ENCODE results near the gene GPATCH3.
"Not testable (repeated sequence)": the region's sequence is repeated elsewhere in the genome, so short reads cannot be mapped to it uniquely, and the experiment has no call there.

GPATCH3 gene

DNA sequence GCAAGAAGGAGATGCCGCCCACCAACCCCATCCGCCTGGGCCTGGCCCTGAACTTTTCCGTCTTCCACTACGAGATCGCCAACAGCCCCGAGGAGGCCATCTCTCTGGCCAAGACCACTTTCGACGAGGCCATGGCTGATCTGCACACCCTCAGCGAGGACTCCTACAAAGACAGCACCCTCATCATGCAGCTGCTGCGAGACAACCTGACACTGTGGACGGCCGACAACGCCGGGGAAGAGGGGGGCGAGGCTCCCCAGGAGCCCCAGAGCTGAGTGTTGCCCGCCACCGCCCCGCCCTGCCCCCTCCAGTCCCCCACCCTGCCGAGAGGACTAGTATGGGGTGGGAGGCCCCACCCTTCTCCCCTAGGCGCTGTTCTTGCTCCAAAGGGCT lies 36.6 kb downstream of the GPATCH3 start:
- no peak for DNase-seq (ENCODE audit: low spot score)

DNA sequence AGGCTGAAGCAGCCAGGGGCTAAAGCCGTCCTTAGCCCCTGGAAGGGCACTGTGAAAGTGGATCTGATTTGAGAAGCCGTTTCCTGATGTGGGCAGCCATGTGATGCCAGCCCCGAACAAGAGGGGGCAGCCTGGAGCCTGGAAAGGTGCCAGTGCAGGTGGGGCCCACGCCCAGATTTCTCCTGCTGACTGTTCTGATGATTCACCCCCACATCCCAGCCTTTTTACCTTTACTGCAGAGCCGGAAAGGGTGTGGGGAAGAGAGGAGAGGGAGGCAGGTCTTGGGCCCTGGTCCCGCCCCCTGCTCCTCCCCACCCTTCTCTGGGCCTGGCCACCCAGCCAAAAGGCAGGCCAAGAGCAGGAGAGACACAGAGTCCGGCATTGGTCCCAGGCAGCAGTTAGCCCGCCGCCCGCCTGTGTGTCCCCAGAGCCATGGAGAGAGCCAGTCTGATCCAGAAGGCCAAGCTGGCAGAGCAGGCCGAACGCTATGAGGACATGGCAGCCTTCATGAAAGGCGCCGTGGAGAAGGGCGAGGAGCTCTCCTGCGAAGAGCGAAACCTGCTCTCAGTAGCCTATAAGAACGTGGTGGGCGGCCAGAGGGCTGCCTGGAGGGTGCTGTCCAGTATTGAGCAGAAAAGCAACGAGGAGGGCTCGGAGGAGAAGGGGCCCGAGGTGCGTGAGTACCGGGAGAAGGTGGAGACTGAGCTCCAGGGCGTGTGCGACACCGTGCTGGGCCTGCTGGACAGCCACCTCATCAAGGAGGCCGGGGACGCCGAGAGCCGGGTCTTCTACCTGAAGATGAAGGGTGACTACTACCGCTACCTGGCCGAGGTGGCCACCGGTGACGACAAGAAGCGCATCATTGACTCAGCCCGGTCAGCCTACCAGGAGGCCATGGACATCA lies 37.2 kb downstream of the GPATCH3 start, which contains the start of gene SFN:
Gene SFN (plus strand): TSS at position 369 of the 904 bp plus-strand sequence. CDS start 64 bp downstream, at position 433.
- DNase-seq (ENCODE audit: low spot score): peak; percentile 74

DNA sequence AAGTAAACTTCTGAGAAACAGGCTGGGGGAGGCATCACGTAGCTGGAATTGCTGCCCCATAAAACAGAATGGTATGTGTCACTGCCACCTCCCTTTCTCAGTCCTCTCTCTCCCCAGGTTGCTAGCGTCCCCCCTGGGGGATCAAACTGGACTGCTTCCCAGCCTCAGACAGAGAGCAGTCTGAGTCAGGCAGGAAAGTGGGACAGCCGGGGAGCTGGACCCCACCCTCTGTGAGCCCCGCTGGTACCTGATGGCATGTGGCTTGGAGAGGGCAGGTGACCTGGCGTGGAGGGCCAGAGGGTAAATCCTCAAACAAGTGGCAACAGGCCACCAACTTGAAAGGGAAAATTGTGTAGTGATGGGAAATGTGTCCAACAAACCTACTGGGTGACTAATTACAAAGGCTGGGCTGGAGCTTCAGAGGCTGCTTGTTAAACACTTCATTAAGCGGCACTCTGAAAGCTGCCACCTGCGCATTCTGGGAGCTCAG lies 38.3 kb downstream of the GPATCH3 start:
- no peak for DNase-seq (ENCODE audit: low spot score)

DNA sequence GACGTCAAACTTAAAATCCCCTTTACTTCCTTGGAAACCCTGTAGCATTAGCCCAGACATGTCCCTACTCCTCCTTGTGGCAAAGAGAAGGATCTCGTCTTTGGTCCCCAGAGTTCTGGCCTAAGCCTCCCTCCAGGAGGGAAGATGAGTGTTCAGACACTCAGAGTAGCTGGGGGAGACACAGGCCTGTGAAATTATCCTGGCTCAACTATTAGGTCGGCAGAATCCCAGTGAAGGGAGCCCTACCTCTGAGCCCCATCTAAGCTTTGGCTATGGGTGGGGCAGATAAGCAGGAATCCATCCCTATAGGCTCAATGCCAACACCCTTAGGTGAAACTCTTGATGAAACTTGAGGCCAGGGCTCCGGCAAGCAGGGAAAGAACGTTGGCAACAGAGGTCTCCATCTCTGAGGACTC lies 39.0 kb downstream of the GPATCH3 start:
- no peak for DNase-seq (ENCODE audit: low spot score)

DNA sequence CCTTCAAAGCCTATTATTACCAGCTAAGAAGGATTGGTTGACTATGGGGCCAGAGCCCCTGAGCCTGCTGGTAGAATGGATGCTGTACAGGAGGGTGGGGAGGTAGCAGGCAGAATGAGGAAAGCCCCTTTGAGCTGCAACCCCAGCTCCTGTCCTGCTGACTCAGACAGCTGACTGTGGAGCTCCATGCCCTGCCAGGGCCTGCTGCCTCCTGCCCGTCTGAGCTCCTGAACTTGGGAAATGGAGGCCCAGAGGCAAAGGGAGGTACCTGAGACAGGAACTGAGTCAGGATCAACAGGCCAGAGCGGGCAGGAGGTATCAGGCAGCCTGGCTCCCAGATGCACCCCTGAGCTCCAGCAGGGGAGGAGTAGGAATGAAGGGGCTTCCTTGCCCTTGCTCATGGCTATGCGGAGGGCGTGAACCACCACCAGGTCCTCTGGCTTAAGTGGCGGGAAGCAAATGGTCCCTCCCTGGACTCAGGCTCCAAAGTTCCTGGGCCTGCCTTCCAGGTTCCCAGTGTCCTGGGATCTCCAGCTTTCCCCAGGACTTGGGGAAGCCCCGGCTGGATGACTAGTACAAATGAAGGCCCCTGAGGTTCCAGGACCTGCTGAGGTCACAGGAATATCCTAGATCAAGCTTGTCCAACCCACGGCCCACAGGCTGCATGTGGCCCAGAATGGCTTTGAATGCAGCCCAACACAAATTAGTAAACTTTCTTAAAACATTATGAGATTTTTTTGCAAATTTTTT lies 41.2 kb downstream of the GPATCH3 start:
- DNase-seq (ENCODE audit: low spot score): no peak

DNA sequence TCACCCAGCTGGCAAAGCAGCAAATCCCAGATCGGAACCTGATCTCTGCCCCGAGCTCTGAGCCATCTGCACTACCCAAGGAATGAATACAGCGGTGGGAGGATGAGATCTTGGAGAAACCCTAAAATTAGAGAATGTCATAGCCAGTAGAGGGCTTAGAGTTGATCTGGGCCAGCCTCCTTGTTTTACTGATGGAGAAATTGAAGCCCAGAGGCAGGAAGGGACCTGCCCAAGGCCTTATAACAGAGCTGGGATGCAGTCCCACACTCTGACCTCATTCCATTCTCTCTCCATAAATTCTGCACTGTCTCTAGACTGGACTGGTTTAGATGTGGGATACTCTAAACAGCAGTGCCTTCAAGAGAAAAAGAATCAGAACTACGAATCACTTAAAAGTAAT lies 42.1 kb downstream of the GPATCH3 start:
- DNase-seq (ENCODE audit: low spot score): no peak

DNA sequence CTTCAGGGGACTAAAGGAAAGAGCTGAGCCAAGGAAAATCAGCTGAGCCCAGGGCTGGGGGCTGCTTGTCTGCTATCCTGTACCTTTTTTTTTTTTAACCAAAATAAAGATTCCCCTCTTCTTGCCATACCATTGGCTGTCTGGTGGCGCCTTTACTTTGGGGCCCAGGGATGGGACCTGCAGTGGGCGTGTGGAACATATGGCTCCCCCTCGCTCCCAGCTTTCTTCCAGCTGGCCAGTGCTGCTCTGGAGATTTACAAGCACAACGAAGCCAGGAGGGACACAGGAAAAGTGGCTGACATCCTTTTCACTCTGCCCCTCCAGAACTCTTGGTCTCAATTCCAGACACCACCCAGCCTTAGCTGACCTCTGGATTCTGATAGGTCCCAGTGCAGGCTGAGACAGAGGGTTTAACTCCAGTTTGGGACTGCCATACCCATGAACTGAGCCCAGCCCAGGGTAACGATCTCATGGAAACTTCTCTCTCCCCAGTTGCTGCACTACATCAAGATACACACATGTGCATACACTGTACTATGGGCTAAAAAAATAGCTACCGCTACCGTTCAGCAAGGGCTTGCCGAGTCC lies 42.7 kb downstream of the GPATCH3 start:
- DNase-seq (ENCODE audit: low spot score): no peak

DNA sequence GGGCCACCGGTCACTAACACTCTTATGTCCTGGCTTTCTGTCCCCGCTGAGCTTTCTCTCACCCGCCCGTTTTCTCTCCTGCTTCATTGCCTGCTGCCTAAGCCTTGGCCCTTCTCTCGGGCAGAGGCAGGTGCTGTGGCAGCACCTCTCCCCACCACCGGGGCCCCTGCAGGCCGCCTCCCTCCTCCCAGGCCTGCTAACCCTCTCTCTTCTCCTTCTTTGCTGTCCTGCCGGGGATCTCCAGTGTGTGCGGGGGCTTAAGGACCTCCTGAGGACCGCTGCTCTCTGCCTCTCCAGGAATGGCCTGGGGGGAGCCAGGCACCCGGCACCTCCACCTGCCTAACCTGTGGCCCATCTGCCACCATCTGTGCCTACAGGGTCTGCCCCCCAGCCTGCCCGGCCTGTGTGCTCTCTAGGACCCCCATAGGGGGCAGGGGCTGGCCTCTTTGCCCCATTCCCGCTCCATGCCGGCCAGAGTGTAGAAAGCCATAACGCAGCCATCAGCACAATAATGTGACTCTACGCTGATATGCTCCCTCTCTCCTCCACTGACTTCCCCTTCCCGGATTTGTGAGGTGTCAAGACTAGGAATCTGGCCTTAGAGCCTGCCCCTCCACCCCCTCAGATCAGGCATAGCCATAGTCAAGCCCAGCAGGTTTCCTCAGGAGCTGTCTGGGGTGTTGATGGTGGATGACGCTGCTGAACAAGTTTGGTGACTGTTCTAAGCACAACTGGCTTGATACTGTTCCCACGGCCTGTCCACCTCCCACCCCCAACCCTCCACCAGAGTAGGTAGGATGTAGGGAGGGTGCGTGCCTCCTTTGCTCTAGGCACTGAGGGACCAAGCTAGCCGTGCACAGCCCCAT lies 43.4 kb downstream of the GPATCH3 start:
- DNase-seq (ENCODE audit: low spot score): no peak

DNA sequence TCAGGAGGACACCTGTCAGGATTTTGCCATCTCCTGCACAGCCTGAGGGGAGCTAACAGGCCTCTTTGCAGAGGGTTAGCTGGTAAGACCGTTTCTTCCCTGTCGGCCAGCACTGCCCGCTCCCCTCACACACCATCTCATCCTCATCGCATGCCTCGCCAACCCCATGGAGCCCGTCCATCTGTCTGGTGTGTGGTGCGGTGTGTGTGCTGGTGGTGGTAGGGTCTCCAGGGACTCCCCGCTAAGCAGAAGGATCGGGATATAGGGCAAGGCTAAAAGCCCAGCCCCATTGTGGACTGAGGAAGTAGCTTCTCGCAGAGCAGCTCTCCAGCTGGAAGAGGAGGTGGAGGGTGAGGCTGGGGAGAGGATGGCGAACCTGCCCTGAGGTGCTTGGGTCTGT lies 44.1 kb downstream of the GPATCH3 start:
- no peak for DNase-seq (ENCODE audit: low spot score)

DNA sequence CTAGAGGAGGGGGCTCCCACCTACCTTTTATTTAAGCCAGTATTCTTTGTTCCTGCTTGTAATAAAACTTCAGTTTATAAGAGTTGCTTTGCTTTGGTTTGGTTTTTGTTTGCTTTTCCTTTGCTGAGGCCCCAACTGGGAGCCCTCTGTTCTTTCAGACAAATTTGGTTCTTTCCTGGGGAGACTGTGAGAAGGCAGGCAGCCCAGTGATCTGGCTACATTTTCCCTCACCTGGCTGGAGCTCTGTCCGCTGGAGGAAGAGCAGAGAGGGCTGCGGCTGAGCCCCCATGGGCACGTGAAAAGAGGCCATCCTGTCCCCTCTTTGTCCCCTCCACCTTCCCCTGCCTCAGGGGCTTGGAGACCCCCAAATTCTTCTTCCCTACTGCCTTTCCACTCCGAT lies 44.6 kb downstream of the GPATCH3 start:
- DNase-seq (ENCODE audit: low spot score): no peak

DNA sequence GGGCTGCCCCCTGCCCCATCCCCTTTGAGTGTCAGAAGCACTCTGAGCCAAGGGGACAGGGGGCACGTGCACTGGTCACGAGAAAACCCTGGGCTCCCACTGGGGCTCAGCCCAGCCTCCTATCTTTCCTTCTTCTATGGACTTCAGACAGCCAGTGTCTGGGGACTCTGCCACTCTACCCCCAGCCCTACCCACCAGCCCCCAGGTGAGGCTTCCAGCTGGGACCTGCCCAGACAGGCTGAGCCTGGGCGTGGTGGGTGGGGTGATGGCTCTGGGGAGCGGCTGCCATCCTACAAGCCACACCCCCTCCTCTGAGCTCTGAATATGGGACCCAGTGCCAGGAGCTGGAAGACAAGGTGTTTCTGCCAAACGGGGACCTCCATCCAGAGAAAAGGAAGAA lies 45.4 kb downstream of the GPATCH3 start:
- DNase-seq (ENCODE audit: low spot score): no peak

DNA sequence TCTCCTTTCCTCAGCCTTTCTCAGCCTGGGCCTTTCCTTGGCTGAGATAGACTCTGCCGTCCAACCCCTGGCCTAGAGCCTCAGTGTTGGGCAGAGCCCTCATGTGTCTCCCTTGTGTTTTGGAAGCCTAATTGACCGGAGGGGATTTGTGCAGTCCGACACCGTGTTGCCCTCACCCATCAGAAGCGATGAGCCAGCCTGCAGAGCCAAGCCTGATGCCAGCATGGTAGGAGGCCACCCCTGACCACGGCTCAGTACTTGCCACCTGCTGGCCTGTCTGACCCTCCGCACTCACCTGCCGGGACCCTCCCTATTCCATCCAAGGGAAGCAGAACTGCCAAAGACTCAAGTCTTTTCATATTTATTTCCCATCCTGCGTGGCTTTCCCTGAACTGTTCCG lies 46.7 kb downstream of the GPATCH3 start:
- no peak for DNase-seq (ENCODE audit: low spot score)

DNA sequence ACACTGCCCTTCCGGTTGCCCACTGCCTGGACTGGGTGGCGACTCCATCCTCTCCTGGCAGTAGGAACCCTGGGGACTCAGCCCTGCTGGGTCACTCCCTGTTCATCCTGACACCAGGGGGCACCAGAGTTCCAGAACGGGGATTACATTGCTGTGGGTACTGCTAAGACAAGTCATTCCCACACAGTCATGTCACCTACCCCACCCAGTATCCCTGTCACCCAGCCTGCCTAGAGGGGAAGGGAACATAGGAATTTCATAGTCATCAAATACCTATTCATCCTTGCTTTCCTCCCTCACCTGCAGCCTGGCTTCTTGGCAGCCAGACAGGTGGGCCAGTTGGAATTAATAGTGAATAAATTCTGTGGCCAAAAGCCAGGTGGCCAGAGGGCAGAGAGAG lies 47.1 kb downstream of the GPATCH3 start:
- DNase-seq (ENCODE audit: low spot score): peak; percentile 90

DNA sequence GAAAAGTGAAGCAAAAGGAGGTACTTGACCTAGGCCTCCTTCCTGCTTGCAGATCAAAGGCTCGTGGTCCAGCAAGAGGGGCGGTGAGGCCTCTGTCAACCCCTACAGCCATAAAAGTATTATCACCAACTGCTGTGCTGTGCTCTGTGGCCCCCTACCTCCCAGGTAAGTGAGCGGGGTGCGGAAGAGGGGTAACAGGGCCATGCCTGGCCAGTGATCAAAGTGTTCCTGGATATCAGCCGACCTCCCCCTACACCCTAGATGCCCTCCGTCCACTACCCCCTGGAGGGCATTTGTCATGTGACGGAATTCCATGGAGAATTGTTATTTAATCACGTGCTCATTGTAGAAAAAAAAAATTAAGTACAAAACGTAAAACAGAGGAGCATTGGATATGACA lies 47.6 kb downstream of the GPATCH3 start:
- no peak for DNase-seq (ENCODE audit: low spot score)

DNA sequence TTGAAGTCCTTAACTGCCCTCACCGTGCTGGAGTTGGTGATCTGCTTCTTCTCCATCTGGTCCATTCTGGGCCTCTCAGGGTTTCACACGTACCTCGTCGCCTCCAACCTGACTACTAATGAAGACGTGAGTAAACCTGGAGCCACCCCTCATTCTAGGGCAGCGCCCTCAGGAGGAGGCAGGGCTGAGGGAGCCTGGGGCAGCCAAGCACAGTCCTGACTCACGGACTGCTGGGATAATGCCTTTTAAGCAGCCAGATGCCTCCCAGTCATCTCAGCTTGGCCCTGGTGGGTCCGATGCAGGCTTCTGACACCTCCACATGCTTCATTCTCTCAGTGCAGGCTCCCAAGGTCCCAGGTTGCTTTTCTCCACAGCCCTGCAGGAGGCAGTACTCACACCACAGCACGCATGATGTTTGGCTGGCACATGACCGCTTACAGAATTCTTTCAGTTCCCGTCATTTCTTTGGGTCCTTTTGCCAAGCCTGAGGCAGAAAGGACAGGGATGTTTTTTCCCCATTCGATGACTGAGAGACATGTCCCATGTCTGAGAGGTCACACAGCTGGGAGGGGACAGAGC lies 49.1 kb downstream of the GPATCH3 start:
- no peak for DNase-seq (ENCODE audit: low spot score)

DNA sequence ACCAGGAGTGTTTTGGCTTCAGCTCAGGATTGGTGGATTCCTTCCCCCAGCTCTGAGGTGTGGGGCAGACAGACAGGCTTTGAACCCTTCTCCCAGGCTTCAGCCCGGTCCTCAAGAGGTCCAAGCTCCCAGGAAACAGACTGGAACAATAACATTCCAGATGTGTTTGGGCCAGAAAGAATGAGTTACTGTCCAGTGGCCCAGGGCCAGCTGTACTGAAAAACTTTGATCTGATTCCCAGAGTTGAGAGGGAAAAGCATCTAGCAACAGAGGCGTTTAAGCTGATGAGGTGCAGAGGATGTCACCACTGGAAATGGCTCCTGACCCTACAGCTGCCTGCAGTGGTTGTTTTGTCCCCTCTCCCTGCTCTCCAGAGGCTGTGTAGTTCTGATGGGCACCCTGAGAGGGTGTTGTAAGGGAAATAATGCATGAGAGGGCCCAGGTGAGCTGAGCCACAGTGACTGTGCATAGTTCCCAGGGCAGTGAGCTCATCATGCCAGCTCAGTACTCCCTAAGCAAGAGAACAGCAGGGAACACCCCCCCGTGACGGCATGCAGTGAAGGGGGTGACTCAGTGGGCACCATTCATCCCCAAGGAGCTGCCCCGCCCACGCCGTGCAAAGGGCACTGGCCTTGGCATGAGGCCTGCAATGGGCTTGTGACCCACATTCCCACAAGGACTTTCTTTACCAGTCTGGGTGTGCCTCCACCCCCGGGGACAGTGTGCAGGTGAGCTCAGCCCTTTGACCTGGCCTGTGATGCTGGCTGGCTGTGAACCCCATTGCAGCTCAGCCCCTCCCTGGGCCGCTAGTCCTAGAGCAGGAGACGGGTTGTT lies 51.1 kb downstream of the GPATCH3 start:
- DNase-seq (ENCODE audit: low spot score): no peak

DNA sequence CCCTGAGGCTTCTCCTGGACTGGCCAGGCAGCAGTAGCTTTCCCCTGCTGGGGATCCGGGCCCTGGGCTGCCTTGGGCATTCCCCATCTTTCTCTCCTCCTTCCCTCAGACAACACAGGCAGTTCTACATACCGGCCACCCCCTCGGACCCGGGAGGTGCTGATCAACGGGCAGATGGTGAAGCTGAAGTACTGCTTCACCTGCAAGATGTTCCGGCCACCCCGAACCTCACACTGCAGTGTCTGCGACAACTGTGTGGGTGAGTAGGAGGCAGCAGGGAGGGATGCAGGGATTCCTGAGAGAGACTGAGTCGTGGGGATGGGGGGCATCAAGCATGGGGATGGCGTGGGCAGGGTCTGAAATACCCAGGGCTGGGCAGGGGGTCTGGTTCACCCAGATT lies 51.8 kb downstream of the GPATCH3 start:
- DNase-seq (ENCODE audit: low spot score): no peak

DNA sequence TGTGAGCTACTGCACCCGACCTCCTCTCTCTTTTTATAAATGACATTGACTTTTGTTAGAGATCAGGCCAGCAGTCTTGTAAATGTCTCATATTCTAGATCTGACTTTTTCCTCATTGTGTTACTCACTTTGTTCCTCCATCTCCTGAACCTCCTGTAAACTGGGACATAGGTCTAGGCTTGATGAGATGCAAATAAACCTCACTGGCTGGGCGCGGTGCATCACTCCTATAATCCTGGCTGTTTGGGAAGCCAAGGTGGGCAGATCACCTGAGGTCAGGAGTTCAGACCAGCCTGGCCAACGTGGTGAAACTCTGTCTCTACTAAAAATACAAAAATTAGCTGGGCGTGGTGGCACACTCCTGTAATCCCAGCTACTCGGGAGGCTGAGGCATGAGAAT lies 52.4 kb downstream of the GPATCH3 start:
- not testable (repeated sequence) for DNase-seq (ENCODE audit: low spot score)

DNA sequence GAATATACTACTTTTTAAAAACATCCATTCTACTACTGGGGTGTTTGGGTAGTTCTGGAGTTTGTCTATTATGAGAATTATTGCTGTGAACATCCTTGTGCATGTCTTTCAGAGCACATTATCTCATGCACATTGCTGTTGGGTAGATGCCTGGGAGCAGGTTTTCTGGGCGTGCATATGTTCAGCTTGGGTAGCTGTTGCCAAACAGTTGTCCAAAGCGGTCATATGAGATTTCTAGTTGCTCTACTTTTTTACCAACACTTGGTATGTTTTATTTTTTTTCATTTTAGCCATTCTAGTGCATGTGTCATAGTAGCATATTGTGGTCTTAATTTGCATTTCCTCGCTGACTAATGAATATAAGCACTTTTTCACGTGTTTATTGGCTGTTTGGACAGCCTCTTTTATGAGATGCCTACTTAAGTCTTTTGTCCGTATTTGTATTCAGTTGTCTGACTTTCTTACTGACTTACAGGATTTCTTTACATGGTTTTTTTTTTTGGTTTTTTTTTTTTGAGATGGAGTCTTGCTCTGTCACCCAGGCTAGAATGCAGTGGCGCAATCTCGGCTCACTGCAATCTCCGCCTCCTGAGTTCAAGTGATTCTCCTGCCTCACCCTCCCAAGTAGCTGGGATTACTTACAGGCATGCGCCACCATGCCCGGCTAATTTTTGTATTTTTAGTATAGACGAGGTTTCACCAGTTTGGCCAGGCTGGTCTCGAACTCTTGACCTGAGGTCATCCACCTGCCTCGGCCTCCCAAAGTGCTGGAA lies 55.7 kb downstream of the GPATCH3 start:
- no peak for DNase-seq (ENCODE audit: low spot score)

All from iPS-NIHi11 (cell line).